AML-193 (cell line): ENCODE measurements around the gene CHMP4B.

ENCODE experiments used
- DNase-seq, 2 experiments: peaks; one replicate each; lab custom pipeline; 2025; lab: John Stamatoyannopoulos, UW

Gene CHMP4B

DNA sequence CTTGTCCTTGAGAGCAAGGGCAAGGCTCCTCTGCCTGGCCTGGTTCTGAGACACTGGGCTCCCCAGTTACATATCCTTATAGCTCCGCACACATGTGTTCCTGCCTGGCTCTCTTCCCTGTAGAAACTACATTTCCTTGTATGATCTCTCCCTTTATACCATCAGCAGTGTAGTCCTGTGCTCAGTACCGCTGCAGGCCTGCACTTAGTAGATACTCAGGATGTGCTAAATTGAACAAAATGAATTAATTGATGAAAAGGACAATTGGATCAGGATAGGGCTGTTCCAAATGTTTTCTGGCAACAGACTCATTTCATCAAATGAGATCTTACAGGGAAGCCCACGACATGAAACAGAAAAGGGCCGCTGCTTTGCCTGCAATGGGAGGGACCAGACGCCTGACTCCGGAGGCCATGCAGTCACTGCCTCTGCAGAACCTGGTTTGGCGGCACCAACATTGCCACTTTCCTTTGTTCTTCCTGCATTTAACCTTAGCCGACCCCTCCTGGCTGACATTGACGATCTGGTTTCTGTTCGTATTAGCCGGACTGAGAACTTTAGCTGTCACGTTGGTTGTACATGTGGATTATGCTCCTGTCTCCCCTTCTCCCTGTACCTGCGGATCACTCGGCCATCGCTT is 53.3 kb downstream of the CHMP4B start:
- DNase-seq = no peak

DNA sequence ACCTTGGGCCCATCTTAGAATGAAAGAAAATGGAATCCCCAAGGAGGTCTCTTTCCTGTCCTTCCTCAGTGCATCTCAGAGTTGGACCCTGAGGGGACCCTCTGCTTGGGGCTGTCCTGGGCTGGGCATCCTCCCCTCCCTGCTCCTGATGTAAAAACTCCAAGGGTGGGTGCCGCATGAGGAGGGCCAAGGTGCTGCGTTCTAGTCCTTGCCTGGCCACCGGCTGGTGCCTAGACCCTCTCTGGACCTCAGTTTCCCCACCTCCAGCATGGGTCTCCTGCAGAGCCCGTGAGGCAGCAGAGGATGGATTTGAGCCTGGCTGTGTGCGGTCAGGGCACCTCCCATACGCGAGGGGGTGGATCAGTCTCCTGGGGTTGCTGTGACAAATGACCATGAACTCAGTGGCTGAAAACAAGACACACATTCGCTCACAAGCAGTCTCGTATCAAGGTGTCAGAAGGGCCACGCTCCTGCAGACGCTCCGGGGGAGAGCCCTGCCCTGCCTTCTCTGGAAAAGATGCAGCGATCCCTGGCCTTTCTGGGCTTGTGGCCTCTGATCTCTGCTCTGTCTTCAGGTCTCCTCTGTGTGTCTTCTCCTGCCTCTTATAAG is 54.7 kb downstream of the CHMP4B start:
- DNase-seq = no peak

DNA sequence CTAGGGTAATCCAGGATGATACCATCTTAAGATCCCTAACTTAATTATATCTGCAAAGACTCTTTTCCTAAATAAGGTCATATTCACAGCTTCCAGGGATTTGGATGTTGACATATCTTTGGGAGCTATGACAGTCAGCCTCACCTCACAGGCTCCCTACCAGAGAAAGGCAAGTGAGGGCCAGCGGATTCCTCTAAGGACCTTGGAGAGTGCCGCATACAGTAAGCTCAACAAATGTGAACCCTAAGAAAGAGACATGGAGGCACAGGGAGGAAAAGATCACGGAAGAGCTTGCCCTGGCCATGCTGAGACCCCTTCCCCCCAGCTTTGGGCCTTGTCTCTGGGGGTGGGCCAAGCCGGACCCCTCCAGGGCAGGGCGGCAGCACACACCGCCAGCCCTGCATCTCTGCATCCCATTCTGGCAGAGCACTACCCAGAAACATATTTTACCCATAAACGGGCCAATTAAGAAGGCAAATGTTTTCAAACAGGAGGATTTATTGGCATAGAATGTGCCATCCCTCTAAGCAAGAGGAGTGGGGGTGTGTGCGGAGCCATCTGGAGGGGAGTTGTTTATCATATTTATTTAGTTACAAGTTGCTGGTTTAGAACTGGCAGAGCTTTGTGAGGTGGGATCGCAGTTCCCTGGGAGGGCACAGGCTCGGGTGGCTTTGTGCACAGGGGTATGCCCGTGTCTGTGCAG is 55.4 kb downstream of the CHMP4B start:
- no peak for DNase-seq

DNA sequence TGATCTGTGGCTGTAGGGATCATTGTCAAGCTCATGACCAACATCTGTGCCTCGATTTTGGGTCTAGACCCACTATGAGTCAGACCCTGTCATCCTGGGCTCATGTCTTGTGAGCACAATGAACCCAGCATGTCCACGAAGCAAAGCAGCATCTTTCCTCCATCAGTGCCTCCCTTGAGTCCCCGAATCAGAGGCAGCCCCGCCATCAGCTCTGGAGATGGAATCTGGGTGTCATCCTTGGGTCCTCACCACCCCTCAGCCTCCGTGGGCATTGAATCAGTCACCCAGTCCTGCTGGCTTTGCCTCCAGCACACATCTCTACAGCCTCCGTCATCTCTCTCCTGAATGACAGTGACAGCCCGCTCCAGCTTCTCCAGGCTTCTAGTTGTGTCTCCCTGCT is 56.9 kb downstream of the CHMP4B start:
- no peak for DNase-seq

DNA sequence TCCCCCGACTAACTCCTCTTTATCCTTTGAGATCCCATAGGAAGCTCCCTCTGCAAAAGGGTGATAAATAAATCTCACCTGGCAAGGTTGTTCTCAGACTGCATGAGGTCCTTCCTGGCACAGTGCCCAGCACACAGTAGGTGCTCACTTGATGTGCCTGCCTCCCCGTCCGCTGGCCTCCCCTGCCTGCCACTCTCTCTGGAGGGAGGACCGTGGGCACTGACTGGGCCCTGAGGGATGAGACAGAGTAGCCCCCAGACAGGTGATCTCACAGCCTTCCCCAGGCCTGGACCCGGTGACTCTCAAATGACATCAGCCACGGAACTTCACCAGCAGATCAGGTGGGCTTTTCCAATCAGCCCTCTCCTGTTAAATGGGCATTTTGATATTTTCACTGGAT is 57.4 kb downstream of the CHMP4B start:
- DNase-seq = no peak

DNA sequence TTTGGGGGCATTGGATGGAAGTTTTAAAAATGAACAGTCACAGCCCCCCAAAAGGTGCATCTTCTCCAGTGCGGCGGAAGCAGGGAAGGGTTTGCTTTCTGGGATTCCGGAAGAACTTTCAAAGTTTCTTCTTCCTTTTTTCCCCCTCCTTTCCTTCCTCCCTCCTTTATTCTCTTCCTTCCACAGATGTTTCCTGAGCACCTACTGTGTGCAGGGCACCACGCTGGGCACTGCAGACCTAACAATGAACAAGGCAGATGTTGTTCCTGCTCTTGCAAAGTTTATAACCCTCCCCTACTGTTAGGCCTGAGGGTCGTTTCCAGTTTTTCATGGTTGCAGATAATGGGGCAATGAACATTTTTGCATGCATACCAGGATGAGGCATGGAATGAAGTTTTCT is 58.1 kb downstream of the CHMP4B start:
- no peak for DNase-seq

DNA sequence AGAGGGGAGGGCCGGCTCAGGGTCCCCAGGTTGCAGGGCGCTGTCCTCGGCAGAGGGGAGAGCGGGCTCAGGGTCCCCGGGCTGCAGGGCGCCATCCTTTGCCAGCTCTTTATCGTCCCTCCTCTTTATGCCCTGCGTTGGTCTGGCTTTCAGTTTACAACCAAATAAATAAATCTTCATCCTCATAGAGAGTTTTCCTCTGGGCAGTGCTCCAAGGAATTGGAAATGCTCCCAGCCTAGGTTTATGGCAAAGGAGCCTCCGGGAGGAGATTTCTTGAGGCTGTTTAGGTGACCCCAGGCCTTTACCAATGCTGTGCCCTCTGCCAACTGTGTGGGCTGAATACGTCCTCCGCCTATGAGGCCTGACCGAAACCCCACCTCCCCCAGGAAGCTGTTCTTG is 60.2 kb downstream of the CHMP4B start:
- no peak for DNase-seq

DNA sequence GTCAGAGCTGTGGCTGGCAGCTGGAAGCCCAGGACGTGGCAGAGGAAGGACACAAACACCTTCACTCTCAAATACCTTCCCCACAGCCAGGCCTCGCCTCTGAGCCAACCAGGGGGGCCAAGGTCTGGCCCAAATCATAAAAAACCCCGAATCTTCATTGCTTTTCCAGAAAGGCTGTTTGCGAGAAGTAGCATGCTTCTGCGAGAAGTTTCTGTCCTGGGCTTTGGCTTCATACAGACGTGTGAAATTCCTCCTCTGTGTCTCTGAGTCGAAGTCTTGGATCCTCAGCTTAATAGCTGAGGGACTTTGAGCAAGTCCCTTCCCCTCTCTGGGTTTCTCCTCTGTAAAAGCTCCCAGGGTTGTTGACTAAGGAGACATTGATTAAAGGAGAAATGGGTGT is 63.0 kb downstream of the CHMP4B start:
- DNase-seq = no peak

DNA sequence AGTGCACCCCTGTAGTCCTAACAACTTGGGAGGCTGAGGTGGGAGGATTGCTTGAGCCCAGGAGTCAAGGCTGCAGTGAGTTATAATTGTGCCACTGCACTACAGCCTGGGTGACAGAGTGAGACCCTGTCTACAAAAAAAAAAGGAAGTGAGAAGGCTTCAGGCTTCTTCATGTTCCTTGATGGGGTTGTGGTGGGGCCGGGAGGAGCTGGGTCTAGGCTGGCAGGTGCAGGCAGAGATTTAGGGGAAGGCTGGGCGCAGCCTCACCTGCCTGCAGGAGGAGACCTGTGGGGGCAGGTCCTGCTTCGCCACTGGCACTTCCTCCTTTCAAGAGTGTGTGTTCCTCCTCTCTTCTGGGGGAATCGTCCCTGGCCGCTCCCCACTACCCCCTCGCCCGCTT is 63.9 kb downstream of the CHMP4B start:
- DNase-seq = no peak

DNA sequence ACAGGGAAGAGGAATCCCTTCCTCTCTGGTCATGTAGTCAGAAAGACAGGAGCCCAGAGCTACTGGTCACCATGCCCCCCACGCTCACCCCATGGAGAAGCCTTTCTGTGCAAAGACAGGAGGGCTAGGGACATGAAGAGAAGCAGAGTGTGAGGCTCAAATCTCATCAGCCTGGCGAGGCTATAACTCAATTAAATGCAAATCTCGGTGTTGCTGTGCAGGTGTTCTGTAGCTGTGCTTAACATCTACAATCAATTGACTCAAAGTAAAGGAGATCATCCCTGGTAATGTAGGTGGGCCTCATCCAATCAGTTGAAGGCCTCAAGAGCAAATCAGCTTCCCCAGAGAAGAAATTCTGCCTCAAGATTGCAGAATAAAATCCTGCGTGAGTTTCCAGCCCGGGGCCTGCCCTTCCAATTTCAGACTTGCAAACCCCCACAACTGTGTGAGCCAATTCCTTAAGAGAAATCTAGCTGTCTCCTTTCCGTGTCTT is 64.4 kb downstream of the CHMP4B start:
- DNase-seq = no peak

DNA sequence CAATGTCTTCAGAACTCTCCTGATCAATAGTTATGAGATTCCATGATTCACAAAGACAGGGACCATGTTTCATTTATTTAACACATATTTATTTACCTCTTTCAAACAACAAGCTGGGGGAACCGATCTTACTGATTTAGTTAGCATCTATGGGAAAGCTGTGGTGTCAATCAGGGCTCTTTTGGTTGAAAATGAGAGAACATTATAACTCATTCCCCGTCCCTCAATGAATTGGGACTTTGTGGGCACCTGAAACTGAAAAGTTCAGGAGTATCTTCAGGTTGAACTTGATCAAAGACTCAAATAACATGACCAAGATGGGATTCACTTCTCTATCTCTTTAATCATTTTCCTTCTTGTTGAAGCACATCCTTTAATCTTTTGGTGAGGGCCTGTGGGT is 67.4 kb downstream of the CHMP4B start:
- DNase-seq = no peak

DNA sequence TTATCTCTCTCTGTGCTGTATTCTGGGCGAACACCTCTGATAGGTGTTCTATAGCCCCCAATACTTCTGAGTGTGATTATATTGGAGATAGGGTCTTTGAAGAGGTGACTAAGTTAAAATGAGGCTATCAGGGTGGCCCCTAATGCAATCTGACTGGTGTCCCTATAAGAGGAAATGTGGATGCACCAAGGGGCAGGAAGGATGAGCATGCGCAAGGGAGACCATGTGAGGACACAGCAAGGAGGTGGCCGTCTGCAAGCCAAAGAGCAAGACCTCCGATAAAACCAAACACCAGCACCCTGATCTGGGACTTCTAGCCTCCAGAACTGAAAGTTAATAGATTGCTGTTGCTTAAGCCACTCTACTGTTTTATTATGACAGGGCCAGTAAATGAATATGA is 69.2 kb downstream of the CHMP4B start:
- no peak for DNase-seq

DNA sequence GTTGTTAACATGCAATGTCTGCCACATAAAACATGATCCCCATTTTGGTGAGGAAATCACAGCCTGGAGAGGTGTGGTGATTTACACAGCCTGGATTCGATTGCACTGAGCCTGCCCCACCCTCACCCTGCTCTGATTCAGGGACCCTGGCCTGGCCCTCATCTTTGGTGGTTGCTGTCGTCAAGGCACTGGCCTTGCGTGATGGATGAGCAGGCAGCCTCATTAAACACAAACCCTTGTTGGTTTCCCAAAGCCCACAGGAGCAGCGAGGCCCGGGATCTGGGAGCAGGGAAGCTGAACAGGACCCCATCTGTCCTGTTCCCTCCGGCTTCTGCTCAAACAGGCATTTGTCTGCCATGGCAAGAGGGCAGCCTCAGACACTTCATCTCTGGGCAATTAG is 70.8 kb downstream of the CHMP4B start:
- DNase-seq = no peak

DNA sequence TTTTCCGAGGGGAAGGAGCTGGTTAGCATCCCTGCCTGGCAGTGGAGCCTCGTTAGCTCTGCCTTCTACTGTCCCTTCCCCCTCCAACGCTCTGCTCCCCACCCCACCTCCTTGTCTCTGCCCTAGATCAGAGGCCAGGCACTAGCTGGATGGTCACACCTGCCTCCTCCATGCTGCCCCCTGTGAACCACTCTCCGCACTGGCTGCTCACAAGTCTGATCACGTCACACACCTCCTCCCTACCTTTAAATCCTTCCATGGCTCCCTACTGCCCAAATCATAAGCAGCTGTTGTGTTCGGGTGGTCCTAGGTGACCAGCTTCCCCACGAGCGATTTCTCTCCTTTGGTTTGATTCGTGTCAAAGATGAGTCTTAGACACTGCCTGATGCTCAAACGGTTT is 71.3 kb downstream of the CHMP4B start:
- no peak for DNase-seq

DNA sequence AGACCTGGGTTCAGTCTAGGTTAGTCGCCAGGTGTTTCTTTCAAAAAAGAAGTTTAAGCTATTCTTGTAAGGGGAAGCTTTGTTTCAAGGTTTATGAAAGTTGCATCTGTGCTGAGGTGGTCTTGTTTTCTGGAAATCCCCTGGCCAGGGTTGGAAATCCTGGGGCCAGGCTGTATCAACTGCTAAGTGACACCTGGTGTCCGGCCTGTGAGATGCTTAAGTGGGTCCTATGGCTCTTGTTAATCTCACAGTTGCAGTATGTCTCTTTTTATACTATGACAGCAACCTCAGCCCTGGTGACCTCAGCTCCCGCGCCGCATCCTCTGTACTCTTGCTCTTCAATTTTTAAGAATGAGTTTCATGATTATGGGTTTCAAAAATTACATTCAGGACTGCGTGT is 72.0 kb downstream of the CHMP4B start:
- DNase-seq = no peak

DNA sequence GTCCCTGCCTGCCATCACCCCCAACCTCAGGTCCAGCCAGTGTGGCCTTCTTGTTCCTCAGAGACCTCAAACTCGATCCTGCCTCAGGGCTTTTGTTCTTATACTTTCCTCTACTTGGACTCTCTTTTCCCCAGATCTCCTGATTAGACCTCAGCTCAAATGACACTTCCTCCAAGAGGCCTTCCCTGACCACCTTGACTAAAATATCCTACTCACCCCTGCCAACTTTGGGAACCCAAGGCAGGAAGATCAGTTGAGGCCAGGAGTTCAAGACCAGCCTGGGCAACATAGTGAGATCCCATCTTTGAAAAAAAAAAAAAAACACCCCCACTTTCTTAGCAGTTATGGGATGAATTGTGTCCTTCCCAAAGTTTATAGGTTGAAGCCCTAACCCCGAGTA is 73.5 kb downstream of the CHMP4B start:
- DNase-seq = no peak

DNA sequence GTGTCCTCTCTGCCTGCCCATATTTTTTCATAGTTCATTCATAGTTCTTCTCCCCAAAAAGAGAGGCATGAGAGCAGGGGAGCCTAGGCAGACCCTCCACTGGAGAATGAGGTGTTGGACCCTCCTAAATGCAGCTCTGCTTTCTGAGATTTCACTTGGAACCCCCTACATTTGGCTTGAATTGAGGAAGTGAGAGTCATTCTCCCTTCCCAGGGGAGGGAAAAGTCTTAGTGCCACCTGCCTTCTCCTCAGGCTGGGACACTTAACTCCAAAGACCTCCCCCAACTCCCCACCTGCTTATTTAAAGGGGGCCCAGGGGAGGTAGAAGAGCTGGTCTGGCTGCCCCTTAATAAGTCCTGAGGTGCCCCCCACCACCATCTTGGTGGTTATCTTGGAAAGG is 78.2 kb downstream of the CHMP4B start:
- no peak for DNase-seq

DNA sequence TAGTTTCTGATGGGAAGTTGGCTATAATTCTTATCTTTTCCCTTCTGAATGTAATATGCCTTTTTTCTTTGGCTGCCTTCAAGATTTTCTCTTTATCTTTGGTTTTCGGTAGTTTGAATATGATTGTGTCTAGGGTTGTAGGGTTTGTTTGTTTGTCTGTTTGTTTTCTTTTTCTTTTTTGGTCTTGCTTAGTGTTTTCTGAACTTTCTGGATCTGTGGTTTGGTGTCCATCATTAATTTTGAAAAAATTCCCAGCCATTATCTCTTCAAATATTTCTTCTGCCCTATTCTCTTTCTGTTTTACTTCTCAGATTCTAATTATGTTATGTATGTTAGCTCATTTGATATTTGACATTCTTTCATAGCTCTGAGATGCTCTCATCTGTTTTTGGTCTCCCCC is 79.4 kb downstream of the CHMP4B start:
- DNase-seq = no peak

DNA sequence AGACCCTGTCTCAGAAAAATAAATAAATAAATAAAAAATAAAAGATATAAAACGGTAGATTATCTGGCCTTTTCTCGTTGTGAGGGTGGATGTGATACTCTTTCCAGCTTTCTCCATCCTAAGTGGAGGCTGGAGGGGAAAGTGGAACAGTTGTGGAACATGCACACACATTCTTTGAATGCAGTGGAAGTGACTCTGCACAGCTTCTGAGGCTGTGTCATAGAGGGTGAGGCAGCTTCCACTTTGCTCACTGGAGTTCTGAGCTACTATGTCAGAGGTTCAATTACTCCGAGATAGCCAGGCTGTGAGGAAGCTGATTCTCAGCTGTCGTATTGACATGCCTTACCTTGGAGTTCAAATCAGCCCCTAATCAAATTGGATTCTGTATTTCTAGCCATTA is 82.2 kb downstream of the CHMP4B start:
- no peak for DNase-seq

DNA sequence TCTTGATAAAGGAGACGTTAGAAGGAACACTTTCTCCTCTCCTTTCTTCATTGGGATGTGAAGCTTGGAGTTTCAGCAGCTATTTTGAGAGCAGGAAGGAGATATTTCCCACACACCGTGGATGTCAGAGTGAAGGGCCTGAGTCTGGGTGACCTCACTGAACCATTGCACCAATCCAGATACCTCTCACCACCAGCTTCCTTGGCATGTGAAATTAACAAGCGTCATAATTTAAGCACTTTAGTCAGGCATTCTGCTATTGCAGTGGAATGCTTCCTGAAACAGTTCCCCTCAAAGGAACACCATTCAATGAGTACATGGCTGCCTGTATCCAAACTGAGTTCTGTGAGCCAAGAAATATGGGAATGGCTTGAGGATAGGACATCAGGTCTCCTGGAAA is 83.7 kb downstream of the CHMP4B start:
- DNase-seq = no peak

DNA sequence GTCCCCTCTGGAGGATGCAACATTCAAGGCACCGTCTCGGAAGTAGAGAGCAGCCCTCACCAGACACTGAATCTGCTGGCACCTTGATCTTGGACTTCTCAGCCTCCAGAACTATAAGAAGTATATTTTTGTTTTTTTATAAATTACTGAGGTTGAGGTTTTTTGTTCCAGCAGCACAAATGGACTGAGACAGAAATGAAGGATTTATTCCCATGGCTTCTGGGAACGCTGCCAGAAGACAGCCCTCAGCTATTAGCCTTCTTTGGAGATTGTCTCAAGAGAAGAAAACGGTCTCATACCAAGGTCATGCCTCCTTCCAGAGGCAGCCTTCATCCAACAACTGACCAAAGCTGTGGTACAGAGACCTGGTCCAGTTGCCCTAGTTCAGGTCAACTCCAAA is 85.4 kb downstream of the CHMP4B start:
- no peak for DNase-seq

DNA sequence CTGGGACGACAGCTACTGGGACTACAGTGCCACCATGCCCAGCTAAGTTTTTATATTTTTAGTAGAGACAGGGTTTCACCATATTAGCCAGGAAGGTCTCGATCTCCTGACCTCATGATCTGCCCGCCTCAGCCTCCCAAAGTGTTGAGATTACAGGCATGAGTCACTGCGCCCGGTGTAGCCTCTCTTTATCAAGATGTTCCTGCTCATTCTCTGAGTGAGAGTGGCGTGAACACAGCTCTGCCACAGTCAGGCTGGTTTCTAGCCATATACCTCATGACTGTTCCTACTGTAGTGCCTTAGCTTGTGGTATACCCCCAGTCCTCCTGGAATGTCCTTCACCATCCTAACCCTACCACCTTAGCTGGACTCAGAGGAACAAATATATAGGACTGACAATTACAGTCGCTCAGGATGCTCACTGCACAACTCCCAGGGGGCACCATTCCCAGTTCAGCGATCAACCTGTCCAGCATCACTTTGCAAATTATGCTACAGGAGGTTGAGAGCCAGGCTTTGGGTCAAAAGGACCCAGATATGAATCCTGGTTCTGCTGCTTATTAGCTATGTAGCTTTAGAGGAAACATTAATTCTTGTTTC is 86.3 kb downstream of the CHMP4B start:
- no peak for DNase-seq

DNA sequence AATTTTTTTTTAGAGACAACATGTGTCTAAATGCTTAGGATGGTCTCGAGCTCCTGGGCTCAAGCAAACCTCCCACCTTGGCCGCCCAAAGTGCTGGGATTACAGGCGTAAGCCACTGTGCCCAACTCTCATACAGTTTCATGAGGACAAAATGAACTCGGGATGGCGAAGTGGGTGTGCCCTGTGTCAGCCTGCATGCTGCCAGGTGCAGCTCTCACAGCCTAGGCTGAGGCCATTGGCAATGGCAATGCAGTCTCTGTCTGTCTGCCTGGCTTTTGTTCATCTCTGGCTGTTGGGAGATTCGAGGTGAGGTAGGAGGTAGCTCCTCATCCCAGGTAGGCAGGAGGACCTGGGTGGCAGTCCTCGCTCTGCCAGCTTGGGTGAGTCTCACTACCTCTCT is 88.0 kb downstream of the CHMP4B start:
- no peak for DNase-seq
